ENCODE measurements around the gene GOLGA6L6.
"Not testable (repeated sequence)": the region's sequence is repeated elsewhere in the genome, so short reads cannot be mapped to it uniquely, and the experiment has no call there.

The GOLGA6L6 gene, protein sequence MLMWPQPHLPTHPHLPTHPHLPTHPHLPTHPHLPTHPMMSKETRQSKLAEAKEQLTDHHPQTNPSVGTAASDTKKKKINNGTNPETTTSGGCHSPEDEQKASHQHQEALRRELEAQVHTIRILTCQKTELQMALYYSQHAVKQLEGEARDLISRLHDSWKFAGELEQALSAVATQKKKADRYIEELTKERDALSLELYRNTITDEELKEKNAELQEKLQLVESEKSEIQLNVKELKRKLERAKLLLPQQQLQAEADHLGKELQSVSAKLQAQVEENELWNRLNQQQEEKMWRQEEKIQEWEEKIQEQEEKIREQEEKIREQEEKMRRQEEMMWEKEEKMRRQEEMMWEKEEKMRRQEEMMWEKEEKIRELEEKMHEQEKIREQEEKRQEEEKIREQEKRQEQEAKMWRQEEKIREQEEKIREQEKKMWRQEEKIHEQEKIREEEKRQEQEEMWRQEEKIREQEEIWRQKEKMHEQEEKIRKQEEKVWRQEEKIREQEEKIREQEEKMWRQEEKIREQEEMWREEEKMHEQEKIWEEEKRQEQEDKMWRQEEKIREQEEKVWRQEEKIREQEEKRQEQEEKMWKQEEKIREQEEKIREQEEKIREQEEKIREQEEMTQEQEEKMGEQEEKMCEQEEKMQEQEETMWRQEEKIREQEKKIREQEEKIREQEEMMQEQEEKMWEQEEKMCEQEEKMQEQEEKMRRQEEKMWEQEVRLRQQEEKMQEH

DNA sequence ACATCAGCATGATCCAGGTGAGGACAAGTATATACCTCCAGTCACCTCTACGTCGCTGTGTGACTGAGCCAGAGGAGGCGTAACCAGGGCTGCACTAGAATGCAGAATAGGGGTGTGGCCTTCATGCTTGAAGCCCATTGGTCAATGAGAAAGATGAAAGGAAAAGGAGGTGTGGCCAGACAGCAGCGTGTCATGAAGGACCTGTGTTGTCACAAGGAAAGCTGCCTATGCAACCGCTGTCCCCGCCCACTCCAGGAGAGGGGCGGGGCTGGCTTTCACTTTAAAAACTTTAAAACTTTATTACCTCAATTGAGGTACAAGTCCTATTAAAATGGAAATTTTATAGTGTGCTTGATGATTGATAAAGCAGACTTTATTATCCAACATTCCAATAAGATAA is at the start of gene GOLGA6L6:
Gene GOLGA6L6 (minus strand): TSS at position 101 of the 400 bp plus-strand sequence. CDS start 91 bp downstream, at position 10.
- not testable (repeated sequence) for DNase-seq

DNA sequence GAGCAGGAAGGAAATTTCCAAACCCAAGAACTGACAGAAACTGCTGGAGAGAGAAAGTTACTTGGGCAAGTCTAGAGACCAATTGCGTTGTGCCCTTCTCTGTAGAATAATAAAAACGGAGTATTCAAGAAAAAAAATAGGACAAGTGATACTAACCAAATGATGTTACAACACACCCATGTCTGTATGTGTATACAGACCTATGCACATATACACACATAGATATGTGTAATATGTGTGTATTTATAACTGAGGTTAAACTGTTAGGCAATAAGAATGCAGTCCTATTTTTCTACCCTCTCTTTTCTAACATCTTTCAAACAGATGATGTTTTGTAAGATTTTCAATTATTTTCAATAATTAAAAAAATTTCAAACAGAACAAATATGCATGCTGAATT is 48.5 kb upstream of the GOLGA6L6 start:
- not testable (repeated sequence) for DNase-seq

DNA sequence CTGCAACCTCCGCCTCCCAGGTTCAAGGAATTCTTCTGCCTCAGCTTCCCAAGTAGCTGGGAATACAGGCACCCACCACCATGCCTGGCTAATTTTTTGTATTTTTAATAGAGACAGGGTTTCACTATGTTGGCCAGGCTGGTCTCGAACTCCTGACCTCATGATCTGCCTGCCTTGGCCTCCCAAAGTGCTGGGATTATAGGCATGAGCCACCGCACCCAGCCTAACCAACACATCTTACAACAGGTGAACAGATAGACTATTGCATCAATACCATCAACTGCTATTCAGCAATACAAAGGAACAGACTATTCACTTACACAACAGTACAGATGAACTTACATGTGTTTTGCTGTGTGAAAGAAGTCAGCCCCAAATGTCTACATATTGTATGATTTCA is 45.2 kb upstream of the GOLGA6L6 start:
- not testable (repeated sequence) for DNase-seq

DNA sequence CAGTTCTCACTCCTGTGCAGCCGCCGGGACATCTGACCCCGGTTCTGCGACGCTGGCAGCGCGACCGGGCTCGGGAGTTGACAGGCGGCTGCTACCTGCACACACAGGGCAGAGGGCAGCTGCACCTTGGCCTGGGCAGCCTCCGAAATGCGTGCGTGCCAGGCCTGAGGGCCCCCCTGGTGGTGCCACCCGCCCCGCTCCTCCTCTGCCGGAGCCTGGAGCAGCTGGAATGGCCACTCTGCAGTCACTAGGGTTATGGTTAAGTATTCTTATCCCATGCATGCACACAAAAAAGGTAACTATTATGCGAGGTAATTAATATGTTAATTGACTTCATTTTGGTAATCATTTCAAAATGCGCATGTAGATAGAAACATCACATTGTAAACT is 41.1 kb upstream of the GOLGA6L6 start:
- DNase-seq, result not testable (repeated sequence)

DNA sequence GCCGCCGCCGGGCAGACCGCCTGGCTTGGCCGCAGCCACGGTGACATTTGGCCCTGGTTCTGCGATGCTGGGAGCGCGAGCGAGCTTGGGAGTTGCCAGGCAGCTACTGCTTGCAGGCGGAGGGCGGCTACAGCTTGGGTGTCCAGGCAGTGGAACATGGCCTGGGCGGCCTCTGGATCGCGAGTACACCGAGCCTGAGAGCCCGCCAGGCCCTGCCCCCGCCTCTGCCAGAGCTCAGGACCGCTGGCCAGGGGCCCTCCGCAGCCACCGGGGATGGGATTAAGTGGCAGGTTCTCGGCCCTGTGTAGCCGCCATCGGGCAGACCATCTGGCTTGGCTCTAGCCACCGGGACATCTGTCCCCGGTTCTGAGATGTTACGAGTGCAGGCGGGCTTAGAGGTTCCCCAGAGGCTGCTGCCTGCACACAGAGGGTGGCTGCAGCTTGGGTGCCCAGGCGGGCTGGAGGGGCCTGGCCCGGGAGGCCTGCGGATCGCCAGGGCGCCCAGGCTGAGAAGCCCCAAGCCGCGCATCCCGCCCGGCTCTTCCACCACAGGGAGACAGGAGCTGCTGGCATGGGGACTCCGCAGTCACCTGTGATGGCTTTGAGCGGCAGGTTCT is 40.6 kb upstream of the GOLGA6L6 start:
- DNase-seq, result not testable (repeated sequence)

DNA sequence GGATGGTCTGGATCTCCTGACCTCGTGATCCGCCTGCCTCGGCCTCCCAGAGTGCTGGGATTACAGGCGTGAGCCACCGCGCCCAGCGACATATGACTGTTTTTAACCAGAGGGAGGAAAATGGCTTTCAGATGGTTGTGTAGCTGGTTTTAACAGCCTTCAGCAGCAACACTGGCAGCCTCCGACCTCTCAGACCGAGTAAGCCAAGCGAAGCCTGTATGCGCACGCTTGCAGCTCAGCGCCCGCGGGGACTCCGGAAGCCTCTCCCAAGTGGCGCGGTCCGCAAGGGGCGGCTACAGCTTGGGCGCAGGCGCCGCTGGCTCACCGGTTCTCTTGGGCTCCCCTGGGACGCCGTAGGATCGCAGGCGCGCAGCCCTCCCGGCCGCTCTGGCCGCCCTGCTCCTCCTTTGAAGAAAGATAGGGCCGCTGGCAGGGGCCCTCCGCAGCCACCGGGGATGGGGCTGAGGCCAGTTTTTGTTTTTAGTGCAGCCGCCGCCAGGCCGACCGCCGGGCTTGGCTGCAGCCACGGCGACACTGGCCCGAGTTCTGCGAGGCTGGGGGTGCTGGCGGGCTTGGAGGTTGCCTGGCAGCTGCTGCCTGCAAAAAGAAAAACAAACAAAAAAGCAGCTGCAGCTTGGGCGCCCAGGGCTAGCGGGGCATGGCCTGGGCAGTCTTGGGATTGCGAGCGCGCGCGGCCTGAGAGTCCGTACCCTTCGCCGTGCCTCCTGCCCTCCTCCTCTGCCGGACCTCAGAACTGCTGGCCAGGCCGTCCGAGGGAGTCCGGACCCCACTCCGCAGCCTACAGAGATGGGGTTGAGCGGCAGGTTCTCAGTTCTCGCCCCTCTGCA is 39.9 kb upstream of the GOLGA6L6 start:
- not testable (repeated sequence) for DNase-seq

DNA sequence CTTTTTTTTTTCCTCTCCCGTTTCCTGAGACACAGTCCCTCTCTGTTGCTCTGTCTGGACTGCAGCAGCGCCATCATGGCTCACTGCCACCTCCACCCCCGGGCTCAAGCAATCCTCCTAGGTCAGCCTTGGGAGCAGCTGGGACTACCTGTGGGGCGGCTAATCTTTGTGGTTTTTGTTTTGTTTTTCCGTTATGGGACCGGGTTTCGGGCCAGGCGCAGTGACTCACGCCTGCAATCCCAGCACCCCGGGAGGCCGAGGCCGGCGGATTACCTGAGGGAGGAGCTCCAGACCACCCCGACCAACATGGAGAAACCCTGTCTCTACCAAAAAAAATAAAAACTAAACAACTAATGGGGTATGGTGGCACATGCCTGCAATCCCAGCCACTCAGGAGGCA is 38.1 kb upstream of the GOLGA6L6 start:
- not testable (repeated sequence) for DNase-seq

DNA sequence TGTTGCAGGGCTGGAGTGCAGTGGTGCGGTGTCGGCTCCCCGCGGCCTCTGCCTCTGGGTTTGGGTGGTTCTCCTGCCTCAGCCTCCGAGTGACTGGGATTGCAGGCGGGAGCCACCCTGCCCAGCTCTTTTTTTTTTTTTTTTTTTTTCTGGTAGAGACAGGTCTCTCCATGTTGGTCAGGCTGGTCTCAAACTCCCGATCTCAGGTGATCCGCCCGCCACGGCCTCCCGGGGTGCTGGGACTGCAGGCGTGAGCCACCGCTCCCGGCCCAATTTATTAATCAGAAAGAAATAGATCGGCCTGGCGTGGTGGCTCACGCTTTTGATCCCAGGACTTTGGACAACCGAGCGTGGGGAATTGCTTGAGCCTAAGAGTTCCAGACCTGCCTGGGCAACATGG is 9.7 kb upstream of the GOLGA6L6 start:
- DNase-seq, result not testable (repeated sequence)

DNA sequence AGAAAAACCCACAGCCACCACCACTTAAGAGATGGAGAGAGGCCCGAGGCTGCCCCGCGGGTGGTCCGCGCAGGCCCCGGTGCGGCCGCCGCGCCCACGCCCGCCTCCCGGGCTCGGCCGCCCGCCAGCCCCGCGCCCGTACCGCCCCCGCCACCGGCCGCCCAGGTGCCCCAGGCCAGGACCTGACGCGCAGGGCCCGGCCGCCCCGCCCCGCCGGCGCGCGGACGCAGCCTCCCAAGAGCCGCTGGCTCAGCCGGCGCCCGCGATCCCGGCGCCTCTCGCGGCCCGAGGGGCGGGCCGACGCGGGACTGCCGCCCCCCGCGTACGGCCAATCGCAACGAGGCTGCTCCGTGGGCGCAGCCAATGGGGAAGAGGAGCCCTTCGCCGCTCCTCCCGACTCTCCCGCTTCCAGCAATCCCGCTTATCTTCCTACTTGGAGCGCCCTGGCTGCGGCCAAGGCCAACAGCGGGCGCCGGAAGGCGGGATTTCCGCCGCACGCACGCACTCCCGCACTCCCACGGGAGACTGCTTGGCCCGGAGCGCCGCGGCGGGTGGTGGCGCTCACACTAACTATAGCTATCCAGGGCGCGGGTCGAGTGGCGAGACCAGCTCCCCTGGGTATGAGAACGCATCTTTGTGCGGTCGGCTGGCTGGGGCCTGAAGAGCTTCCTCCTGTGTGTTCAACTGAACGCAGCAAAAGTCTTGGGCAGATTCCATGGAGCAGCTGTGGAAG is 35.5 kb downstream of the GOLGA6L6 start:
- DNase-seq, result not testable (repeated sequence)

DNA sequence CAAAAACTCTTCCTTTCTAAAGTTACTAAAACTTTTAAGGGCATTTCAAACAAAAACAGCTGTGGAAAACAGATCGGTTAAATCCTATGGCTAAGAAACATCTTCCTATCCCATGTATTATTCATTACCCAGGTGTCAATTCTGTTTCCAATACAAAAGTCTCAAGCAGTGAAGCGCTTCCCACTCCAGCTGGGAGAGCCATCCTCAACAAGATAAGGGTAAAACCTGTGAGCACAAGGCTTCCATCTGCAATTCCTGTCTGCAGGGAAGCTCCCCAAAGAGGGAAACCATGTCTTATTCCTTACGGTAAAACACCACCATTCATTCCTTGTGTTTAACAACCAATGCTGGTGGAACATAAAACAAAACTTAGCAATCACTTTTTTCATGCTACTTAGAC is 38.8 kb downstream of the GOLGA6L6 start:
- DNase-seq, result not testable (repeated sequence)

DNA sequence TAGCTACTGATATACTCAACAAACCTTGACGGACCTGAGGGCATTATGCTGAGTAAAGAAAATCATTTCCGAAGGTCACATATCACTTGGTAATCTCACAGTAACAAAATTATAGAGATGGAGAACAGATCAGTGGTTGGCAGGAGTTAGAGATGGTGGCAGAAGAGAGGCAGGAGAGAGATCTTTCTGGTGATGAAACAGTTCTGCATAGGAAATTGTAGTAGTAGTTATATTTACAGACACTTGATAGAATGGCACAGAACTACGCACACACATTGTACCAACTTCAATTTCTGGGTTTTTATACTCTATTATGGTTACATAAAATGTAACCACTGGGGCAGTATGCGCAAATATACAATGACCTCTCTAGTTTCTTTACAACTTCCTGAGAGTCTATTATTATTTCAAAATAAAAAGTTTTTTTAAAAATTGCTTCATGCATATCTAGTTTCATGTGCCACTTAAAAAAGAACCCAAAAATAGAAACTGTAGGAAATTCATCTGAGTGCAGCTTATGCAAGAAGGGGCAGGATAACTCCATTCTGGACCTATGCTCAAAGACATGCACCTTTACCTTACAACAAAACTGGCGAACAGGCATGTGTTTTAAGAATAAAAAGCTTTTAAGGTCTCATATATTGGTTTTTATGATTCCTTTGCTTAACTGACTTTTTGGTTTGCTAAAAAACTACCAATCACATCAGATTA is 39.9 kb downstream of the GOLGA6L6 start:
- not testable (repeated sequence) for DNase-seq

DNA sequence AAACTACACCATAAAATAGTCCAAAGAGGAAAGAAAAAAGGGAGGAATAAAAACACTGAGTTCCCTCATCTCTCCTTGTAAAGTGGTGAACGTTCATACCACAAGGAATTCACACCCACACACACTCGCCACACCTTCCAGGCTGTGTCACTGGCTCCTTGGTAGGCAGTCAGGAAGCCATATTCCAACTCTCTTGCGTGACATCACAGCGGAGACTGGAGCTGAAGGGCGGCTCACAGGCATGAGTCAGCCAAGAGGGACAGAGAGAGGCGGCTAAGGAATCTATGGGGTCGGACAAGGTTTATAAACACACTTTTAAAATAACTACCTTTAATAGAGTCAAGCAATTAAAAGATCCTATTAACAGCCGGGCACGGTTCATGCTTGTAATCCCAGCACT is 43.8 kb downstream of the GOLGA6L6 start:
- not testable (repeated sequence) for DNase-seq

DNA sequence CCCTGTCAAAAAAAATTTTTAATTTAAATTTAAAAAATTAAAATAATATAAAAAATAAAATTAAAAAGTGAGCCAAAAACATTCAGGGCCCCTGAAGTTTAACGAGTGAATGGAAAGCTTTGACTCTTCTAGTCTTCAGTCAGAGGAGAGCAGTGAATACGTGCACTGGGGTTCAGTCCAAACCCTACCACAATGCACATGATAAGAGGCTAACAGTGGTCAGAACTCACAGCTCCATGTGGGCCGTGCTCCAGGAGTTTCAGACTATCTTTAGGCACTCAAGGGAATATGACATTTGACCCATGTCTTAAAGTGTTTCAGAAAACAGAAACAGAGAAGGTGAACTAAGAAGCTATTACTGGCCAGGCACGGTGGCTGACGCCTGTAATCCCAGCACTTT is 48.6 kb downstream of the GOLGA6L6 start:
- DNase-seq, result not testable (repeated sequence)

DNA sequence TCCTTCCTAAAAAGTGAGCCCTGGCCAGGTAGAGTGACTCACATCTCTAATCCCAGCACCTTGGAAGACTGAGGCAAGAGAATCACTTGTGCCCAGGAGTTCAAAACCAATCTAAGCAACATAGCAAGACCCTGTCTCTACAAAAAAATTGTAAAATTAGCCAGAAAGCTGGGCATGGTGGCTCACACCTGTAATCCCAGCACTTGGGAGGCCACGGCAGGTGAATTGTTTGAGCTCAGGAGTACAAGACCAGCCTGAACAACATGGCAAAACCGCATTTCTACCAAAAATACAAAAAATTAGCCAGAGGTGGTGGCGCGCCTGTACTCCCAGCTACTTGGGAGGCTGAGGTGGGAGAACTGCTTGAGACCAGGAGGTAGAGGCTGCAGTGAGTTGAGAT is 49.0 kb downstream of the GOLGA6L6 start:
- not testable (repeated sequence) for DNase-seq

DNA sequence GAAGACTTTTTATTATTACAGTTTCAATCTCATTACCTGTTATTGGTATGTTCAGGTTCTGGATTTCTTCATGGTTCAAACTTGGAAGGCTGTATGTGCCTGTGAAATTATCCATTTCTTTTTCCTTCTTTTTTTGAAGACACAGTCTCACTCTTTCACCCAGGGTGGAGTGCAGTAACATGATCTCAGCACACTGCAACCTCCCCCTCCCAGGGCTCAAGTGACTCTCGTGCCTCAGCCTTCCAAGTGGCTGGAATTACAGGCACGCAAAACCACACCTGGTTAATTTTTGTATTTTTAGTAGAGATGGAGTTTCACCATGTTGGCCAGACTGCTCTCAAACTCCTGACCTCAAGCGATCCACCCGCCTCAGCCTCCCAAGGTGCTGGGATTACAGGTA is 52.3 kb downstream of the GOLGA6L6 start:
- not testable (repeated sequence) for DNase-seq
